ENCODE measurements around the gene MLH3. TPM values are rescaled to one million over a fixed set of nuclear protein-coding genes. Genes with fewer than 3 reads are reported as not detected.
"Not testable (repeated sequence)": the region's sequence is repeated elsewhere in the genome, so short reads cannot be mapped to it uniquely, and the experiment has no call there.

Gene MLH3
- total RNA-seq, 4 donors from 2014 or later: 16.4 to 83.4 (median 50.1) TPM

DNA sequence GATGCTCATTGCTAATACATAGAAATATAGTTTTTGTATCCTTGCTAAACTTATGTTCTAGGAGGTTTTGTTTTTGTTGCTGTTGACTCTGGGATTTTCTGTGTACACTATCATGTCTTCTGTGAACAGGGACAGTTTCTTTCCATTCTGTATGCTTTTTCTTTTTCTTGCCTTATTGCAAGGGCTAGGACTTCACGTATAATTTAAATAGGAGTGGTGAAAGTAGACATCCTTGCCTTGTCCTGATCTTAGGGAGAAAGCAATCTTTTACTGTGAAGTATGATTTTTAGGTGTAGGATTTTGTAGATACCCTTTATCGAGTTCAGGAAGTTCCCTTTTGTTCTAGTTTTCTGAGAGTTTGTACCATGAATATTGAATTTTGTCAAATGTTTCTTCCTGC is 50.0 kb downstream of the MLH3 start:
- Histone ChIP-seq H3K4me3 (no peak overlapping the region), H3K36me3 (no peaks in the 10 kb centered on the region), H3K27me3 (no peaks in the 10 kb centered on the region), H3K4me1 (peaks cover 3 to 8% of the 10 kb centered on the region in 2 donors), H3K27ac (no peak overlapping the region), H3K9me3 (no peaks in the 10 kb centered on the region)
- TF ChIP-seq, protein P1, sequence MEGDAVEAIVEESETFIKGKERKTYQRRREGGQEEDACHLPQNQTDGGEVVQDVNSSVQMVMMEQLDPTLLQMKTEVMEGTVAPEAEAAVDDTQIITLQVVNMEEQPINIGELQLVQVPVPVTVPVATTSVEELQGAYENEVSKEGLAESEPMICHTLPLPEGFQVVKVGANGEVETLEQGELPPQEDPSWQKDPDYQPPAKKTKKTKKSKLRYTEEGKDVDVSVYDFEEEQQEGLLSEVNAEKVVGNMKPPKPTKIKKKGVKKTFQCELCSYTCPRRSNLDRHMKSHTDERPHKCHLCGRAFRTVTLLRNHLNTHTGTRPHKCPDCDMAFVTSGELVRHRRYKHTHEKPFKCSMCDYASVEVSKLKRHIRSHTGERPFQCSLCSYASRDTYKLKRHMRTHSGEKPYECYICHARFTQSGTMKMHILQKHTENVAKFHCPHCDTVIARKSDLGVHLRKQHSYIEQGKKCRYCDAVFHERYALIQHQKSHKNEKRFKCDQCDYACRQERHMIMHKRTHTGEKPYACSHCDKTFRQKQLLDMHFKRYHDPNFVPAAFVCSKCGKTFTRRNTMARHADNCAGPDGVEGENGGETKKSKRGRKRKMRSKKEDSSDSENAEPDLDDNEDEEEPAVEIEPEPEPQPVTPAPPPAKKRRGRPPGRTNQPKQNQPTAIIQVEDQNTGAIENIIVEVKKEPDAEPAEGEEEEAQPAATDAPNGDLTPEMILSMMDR (IDR thresholded peaks at IDR 0.05): no peak
- TF ChIP-seq POLR2A (IDR thresholded peaks at IDR 0.05): no peak
- no peak for DNase-seq
- intact Hi-C loops (cut with DNase I; ENCODE audit: low total_unique reads): no loop called here

DNA sequence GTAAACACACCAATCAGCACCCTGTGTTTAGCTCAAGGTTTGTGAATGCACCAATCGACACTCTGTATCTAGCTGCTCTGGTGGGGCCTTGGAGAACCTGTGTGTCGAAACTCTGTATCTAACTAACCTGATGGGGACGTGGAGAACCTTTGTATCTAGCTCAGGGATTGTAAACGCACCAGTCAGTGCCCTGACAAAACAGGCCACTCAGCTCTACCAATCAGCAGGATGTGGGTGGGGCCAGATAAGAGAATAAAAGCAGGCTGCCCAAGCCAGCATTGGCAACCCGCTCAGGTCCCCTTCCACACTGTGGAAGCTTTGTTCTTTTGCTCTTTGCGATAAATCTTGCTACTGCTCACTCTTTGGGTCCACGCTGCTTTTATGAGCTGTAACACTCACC is 55.5 kb downstream of the MLH3 start:
- H3K4me3 ChIP-seq; H3K27me3 ChIP-seq; intact Hi-C loops (cut with DNase I; ENCODE audit: low total_unique reads): not testable (repeated sequence)

DNA sequence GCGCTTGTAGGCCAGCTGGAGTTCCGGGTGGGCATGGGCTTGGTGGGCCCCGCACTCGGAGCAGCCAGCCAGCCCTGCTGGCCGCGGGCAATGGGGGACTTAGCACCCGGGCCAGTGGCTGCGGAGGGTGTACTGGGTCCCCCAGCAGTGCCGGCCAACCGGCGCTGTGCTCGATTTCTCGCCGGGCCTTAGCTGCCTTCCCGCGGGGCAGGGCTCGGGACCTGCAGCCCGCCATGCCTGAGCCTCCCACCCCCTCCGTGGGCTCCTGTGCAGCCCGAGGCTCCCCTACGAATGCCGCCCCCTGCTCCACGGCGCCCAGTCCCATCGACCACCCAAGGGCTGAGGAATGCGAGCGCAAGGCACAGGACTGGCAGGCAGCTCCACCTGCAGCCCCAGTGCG is 57.1 kb downstream of the MLH3 start:
- DNase-seq; intact Hi-C loops (cut with DNase I; ENCODE audit: low total_unique reads); H3K27me3 ChIP-seq; H3K36me3 ChIP-seq; H3K4me3 ChIP-seq; H3K9me3 ChIP-seq; H3K4me1 ChIP-seq; H3K27ac ChIP-seq: not testable (repeated sequence)

More for the DNA sequence above, 55.5 kb downstream of the MLH3 start:
- DNase-seq, H3K27ac ChIP-seq, H3K9me3 ChIP-seq, H3K36me3 ChIP-seq, H3K4me1 ChIP-seq: not testable (repeated sequence)

DNA sequence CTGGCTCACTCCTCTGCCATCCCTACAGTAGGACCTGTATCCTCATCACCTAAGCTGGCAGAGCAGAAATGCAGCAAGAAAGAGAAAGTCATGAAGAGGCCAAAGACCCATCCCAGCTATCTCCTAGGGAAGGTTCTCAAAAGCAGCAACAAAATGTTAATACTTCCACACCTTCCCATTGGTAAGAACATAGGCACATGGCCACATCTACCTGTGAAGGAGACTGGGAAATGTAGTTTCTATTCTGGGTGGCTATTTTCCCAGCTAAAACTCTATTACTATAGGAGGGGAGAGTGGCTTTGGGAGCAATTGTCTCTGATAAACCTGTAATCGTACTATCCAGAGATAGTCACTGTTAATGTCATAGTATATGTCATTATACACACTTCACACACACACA is 62.3 kb downstream of the MLH3 start:
- Histone ChIP-seq H3K27me3 (no peaks in the 10 kb centered on the region), H3K4me1 (no peaks in the 10 kb centered on the region), H3K9me3 (no peaks in the 10 kb centered on the region), H3K27ac (no peak overlapping the region), H3K36me3 (no peaks in the 10 kb centered on the region), H3K4me3 (no peak overlapping the region)
- intact Hi-C loops (cut with DNase I; ENCODE audit: low total_unique reads): no loop called here
- TF ChIP-seq POLR2A (IDR thresholded peaks at IDR 0.05): no peak
- TF ChIP-seq, protein P1 (IDR thresholded peaks at IDR 0.05): no peak
- no peak for DNase-seq

DNA sequence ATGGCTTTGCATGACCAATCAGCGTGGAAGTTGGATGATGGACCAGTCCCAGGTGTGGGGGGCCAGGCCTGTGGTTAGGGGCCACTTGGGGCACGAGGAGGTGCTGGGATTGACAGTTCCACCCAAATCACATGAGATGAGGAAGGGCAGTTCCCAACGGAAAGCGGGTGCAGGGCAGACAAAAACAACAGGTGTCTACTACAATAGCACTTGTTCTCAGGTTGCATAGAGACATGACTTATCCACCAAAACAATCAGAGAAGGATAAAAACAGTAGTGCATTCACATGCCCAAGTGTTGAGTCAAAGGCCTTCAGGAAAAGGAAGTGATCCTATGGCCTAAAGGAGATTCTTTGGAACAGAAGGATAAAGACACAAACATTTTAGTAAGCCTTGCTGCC is 63.1 kb downstream of the MLH3 start:
- Histone ChIP-seq H3K36me3 (no peaks in the 10 kb centered on the region), H3K4me3 (no peak overlapping the region), H3K27me3 (no peaks in the 10 kb centered on the region), H3K9me3 (no peaks in the 10 kb centered on the region), H3K4me1 (no peaks in the 10 kb centered on the region), H3K27ac (no peak overlapping the region)
- intact Hi-C loops (cut with DNase I; ENCODE audit: low total_unique reads): no loop called here
- TF ChIP-seq POLR2A (IDR thresholded peaks at IDR 0.05): no peak
- TF ChIP-seq, protein P1 (IDR thresholded peaks at IDR 0.05): no peak
- no peak for DNase-seq

DNA sequence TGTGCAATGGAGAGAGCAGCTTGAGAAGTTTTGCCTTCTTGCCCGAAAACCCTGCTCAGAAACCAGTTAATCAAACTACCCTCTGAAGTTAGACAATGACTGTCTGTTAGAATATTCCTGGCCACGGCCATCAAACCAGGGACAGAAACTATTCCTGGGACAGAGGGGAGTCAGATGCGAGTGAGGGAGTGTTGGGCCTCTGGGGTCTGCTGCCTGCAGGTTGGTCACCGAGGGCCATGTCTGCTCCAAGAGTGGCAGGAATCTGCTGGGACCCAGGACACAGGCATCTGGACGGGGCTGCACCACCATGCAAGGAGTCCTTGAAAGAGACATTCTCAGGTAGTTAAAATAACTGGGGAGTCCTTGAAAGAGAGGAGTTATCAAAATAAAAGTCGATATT is 65.5 kb downstream of the MLH3 start:
- no peak for TF ChIP-seq POLR2A (IDR thresholded peaks at IDR 0.05)
- TF ChIP-seq, protein P1 (IDR thresholded peaks at IDR 0.05): no peak
- Histone ChIP-seq H3K27ac (no peak overlapping the region), H3K27me3 (no peaks in the 10 kb centered on the region), H3K36me3 (no peaks in the 10 kb centered on the region), H3K9me3 (no peaks in the 10 kb centered on the region), H3K4me1 (no peaks in the 10 kb centered on the region), H3K4me3 (no peak overlapping the region)
- intact Hi-C loops (cut with DNase I; ENCODE audit: low total_unique reads): no loop called here
- no peak for DNase-seq
